HG03432 (cell line): Measurements from ENCODE around the gene MED12L.
"Not testable (repeated sequence)": the region's sequence is repeated elsewhere in the genome, so short reads cannot be mapped to it uniquely, and the experiment has no call there.

ENCODE experiments used
- ATAC-seq: cut with Tn5 transposase; IDR thresholded peaks from one replicate; pipeline ENCODE4 v1.9.1; 2021; ENCODE audit warnings: mild to moderate bottlenecking, moderate library complexity; ENCODE audit not compliant: unreplicated experiment

MED12L gene

GRCh38 chr3:151234825-151235224, 149.4 kb downstream of the MED12L start:
- ATAC-seq = no peak

DNA sequence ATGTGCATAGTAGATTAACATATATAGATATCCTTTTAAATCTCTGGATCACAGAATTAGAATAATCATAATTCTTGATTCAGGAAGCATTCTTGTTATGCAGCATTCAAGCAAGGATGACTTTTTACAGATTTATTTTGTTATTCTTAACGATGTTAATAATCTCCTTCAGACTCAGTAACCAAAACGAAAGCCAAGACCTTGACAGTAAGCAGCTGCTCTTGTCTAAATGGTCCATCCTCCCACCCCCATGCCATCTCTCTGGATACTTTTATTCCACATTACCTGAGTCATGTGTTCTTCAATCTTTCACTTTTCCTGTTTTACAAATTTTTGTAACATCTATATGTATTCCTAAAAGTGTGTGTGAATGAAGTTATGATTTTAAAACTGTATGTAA, 150.9 kb downstream of the MED12L start:
- no peak for ATAC-seq

- ATAC-seq = no peak
These were observed 151.3 kb downstream of the MED12L start for GRCh38 chr3:151236736-151237135.

GRCh38 chr3:151242006-151242405, 156.5 kb downstream of the MED12L start:
- not testable (repeated sequence) for ATAC-seq

GRCh38 chr3:151248772-151249337, 163.4 kb downstream of the MED12L start:
- ATAC-seq = no peak

DNA sequence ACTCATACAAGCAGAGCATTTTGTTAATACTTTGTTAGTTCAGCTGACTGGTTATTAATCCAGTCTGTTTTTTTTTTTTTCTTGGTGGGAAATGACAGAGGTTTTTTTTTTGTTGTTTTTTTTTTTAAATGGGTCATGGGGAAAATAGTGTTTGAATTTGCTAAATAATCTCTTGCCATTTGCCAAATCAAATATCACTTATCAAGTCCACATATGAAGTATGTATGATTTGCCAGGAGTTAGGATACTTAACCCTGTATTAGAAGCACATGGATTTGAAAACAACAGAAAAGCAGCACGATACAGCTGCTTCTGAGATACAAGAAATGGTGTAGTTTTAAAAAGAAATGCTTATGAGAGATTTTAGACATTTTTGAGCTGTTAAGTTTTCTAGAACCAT, 171.3 kb downstream of the MED12L start:
- ATAC-seq = no peak

GRCh38 chr3:151259664-151260063, 174.2 kb downstream of the MED12L start:
- no peak for ATAC-seq

DNA sequence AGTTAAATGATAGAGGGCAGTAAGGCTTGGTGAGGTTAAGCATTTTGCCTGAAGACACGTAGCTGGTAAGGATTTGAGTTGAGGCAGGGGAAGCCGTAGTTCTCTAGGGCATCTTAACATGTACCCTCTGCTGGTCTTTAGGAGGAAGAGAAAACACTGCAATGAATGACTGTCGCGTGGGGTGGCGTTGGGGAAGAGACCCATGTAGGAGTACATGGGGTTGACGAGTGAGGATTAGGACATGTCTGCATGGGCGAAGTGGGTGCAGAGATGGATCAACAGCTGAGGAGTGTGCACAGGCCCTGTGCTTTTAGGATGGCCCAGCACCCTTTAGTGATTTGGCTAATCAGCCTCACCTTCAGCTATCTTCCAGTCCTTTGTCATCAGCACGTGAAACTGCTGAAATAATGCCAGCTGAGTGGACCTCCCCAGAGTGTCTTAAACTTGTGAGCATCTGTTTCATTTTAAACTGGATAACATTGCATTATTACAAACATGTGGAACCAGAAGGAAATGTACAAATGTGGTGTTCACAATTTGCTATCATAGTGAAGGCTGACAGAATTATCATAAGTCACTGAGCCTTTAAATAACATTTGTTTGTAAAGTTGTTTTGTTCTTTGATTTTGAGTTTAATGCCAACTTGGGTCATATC, 177.5 kb downstream of the MED12L start:
- no peak for ATAC-seq

GRCh38 chr3:151264605-151265004, 179.1 kb downstream of the MED12L start:
- no peak for ATAC-seq

- no peak for ATAC-seq
These were observed 179.7 kb downstream of the MED12L start for GRCh38 chr3:151265166-151265565.

GRCh38 chr3:151265866-151266265, 180.4 kb downstream of the MED12L start:
- ATAC-seq = peak; percentile 95

DNA sequence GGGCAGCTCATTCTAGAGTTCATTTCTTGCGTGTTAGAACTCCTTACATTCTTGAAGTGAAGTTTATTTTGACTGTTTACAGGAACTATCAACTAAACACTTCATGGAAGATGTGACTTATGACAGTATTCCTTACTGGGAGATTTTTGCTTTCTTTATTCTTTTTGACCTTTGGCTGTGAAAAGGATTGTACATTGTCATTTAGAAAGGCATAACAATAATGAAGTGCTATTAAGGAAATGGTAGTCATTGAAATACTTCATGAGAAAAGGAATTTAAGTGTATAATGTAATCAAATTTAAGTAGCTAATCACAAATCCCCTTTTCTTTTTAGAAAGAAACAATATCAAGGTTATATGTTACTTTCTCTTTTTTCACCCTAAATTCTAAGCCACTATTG, 181.6 kb downstream of the MED12L start:
- ATAC-seq = no peak

DNA sequence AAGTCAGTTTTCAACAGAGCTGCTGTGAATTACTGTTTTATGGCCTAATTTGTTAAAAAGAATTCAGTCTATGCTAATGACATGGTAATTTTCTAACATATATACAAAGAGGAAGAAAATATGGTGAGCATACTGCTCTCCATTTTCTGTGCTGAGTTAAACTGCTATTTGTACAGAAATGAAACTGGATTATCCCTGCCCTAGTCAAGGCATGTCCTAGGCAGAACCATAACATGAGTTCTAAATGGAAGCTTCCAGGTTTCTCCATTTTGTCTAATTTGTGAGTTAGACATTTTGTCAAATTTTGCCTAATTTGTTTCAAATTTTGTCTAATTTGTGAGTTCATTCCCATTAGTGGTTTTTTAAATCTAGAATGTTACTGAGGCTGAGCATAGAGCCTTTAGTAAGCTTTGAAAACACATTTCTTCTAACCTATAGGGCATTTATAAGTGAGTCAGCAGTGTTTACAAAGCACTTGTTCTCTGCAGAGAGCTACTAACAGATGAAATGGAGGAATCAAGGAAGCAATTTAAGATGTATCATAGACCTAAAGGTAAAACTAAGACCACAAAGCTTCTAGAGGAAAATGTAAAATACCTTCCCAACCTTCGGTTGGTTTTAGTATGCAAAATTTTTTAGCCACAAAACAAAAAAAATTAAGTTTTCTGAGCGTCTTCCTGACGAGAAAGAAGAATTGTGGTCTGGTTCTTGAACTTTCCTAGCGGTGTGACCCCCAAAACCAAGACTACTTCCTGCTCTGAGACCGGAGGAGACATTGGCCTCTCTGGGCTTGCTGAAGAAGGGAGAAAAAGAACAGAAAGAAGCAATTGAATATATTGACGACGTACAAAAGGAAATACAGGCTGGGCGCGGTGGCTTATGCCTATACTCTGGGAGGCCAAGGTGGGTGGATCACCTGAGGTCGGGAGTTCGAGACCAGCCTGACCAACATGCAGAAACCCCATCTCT, 183.1 kb downstream of the MED12L start:
- peak; percentile 64 for ATAC-seq

GRCh38 chr3:151269631-151270030, 184.2 kb downstream of the MED12L start:
- no peak for ATAC-seq

- no peak for ATAC-seq
These were observed 189.6 kb downstream of the MED12L start for GRCh38 chr3:151275091-151275490.

DNA sequence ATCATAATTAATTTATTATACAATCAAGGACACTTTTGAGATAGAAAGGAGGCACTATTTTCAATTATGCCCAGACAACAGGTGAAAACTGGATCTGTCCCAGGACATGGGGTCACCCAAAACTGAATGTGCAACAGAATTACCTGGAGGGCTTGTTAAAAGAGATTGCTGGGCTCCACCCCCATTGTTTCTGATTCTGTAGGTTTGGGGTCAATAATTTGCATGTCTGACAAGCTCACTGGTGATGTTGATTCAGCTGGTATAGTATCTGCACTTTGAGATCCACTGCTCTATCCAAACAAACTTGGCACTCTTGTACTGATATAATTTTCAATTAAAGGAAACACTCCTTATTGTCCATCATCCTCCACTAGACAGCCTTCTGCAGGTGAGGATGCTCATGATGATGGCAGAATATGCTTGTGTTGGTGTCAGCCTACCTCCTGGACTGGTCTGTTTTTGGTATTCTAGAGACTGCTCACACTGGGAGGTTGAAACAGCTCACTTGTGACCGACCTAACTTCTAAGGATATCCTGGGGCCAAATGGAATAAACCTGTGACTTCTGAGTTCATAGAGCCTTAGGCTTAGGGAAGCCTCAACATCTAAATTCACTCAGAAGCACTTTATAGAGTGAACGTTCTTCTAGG, 190.7 kb downstream of the MED12L start:
- peak; percentile 26 for ATAC-seq

DNA sequence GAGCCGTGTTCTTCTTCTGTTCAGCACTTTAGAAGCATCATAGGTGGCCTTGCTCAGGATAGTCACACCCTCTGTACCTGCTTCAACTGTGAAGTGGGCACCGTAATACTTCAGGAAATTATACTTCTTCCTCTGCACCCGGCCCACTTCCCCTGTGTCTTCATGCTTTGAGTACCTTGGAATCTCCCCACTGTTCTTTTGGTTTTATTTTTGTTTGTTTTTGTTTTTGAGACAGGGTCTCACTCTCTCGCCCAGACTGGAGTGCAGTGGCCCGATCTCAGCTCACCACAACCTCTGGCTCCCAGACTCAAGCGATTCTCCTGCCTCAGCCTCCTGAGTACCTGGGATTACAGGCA, 191.2 kb downstream of the MED12L start:
- peak; percentile 68 for ATAC-seq

GRCh38 chr3:151278230-151278629, 192.8 kb downstream of the MED12L start, which contains the start of gene P2RY14:
Gene P2RY14 (minus strand): TSS chr3:151278542. CDS start chr3:151214316, 64,226 bp downstream.
- peak; percentile 36 for ATAC-seq

DNA sequence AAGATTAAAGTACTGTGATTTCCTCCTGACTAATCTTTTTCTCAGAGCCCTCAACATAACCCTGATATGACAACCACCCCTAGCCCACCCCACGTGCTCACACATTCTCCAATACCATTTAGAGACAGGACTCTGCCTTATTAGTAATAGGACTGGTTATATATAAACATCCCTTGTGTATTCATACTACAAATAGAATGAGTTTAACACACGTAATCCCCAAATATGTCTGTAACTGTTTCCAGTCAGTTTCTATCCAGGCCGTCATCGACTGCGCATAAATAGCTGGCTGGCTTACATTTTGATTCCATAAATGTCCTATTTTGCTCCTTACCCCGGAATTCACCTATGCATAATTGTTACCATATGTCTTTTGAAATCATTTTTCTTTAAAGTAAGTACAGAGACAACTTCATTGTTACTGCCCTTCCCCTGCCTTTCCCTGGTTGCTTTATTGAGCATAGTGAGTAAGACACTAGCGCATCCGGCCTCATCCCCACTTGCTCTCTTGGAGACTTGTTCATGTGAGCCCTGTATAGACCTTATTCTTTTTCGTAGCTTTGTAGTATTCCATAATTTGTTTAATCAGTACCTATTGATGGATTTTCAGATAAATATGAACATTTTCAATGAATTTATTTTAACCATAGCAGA, 196.3 kb downstream of the MED12L start:
- no peak for ATAC-seq

GRCh38 chr3:151282921-151283320, 197.5 kb downstream of the MED12L start:
- ATAC-seq = no peak

DNA sequence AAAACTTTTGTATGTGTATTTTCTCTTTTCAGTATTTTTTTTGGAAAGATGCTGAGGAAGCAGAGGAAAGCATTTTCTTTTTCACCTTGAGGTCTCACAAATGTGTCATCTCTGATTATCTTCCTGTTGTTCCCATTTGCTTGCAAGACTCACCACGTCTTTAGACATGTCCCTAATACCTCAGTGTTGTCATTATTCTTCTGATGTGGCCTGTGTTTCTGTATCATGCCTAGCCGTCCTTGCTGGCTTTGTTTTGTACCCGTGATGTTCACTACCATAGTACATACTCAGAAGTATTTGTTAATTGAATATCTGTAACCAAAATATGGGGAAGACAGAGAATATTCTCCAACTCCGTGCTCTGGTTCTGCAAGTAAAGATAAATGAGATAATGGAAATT, 197.9 kb downstream of the MED12L start:
- no peak for ATAC-seq
